AG09319 (cell line): ENCODE data around the gene SLC6A18.

Experiments
- DNase-seq: peaks from one replicate; pipeline ENCODE4 v3.0.0-alpha.2; 2010; ENCODE audit warnings: low read depth; ENCODE audit errors: extremely low read depth
- TF ChIP-seq, protein P1 (sequence below): IDR thresholded peaks from 2 replicates; pipeline ENCODE4 v1.5.1; 2011; ENCODE audit warnings: low read depth, mild to moderate bottlenecking, inconsistent platforms, low read length, moderate library complexity

SLC6A18 gene

DNA sequence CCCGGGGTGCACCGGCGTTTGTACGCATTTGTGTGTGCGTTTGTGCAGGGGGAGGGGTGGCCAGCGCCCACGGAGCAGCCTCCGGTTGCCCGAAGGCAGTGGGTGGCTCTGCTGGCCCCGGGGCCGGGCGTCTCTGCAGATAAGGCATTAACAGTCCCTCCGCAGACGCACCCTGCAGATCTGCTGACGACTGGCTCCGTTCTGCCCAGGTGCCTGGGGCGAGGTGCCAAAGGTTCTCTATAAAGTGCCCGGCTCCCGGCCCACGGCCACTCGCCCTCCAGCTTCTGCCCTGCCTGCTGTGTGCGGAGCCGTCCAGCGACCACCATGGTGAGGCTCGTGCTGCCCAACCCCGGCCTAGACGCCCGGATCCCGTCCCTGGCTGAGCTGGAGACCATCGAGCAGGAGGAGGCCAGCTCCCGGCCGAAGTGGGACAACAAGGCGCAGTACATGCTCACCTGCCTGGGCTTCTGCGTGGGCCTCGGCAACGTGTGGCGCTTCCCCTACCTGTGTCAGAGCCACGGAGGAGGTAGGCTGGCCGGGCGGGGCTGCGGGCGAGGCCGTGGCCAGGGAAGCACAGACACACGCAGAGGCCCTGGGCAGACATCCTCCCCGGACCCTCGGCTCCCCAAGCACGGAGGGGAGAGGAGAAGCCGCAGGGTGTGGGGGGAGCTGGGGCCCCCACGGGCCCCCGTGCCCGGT, 23.7 kb upstream of the SLC6A18 start, which contains the start of gene SLC6A19:
Gene SLC6A19 (plus strand): TSS at position 269 of the 699 bp plus-strand sequence. CDS start 56 bp downstream, at position 325.
- TF ChIP-seq, protein P1, sequence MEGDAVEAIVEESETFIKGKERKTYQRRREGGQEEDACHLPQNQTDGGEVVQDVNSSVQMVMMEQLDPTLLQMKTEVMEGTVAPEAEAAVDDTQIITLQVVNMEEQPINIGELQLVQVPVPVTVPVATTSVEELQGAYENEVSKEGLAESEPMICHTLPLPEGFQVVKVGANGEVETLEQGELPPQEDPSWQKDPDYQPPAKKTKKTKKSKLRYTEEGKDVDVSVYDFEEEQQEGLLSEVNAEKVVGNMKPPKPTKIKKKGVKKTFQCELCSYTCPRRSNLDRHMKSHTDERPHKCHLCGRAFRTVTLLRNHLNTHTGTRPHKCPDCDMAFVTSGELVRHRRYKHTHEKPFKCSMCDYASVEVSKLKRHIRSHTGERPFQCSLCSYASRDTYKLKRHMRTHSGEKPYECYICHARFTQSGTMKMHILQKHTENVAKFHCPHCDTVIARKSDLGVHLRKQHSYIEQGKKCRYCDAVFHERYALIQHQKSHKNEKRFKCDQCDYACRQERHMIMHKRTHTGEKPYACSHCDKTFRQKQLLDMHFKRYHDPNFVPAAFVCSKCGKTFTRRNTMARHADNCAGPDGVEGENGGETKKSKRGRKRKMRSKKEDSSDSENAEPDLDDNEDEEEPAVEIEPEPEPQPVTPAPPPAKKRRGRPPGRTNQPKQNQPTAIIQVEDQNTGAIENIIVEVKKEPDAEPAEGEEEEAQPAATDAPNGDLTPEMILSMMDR = no peak
- no peak for DNase-seq

DNA sequence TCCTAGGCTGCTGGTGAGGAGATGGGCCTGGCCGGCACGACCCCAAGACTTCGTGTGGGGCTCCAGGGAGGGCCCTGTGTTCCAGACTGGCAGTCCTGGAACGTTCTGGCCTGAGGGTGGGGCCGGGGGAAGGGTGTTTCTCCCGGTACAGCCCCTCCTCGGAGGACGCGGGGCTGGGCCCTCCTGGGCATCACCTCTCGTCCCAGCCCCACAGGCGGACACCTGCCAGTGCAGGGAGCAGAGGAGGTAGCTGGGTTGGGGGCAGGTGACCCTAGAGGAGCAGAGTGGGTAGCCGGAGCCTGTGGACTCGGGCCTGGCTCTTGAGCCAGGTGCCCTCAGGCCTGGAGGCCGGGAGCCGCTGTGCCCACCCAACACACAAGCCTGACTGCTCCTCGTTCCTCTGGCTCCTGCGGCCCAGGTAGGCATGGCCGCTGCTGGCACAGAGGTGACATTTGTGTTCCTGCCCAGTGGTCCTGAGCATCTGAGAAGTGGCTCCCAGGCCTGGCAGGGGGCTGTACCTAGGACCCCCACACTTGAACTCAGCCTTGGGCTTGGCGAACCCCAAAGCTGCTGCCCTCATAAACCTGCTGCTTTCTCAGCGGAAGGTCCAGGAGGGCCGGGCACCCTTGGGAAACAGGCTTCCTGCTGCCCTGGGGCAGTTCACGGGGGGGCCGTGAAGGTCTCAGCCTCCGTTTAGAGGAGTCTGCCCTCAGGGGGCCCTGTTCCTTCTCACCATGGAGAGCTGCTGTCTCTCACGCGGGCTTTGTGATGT, 23.0 kb upstream of the SLC6A18 start:
- no peak for DNase-seq
- TF ChIP-seq, protein P1 = no peak

DNA sequence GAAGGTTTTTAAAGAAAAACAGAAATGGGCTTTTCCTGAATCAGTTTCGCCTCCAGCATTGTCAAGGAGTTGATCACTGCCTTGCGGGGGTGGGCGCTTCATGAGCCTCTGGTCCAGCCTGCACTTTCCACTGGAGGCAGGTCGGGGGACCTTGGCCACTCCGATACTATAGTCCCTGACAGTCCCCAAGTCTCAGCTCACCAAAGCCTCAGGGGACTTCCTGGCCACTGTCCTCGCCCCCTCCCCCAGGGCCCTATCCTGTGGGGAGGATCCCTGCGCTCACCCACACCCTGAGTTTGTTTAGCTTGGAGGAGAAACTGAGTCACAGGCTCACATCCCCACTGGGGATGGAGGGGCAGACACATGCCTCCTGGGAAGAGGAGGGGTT, 22.4 kb upstream of the SLC6A18 start:
- DNase-seq = no peak
- TF ChIP-seq, protein P1 = no peak

DNA sequence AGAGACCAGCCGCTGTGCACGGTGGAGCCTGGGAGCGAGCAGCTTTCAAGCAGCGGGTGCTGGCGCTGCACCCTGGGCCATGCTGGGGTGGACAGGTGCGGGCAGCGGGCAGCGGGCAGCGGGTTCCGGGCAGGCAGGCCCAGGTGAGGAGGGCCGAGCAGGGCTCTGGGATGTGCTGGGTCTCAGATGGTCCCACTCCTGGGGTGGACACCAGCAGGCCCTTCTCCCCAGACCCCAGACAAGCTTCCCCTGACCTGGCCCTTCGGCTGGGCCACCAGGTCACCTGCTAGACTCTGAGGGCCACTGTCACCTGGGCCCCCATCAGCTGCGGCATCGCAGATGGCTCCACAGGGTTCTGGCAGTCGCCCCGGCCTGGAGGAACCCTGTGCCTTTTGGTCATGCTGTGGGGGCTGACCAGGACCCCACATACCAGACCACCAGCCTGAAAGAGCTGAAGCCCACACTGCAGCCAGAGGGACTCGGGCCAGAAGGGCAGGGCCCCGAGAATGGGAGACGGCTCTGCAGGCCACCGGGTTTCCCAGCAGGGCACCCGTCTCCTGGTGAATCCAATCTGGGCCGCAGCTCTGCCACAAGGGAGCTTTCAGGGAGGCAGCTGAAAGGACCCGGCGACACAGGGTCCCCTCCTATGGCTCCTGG, 21.7 kb upstream of the SLC6A18 start:
- TF ChIP-seq, protein P1 = no peak
- DNase-seq = no peak

DNA sequence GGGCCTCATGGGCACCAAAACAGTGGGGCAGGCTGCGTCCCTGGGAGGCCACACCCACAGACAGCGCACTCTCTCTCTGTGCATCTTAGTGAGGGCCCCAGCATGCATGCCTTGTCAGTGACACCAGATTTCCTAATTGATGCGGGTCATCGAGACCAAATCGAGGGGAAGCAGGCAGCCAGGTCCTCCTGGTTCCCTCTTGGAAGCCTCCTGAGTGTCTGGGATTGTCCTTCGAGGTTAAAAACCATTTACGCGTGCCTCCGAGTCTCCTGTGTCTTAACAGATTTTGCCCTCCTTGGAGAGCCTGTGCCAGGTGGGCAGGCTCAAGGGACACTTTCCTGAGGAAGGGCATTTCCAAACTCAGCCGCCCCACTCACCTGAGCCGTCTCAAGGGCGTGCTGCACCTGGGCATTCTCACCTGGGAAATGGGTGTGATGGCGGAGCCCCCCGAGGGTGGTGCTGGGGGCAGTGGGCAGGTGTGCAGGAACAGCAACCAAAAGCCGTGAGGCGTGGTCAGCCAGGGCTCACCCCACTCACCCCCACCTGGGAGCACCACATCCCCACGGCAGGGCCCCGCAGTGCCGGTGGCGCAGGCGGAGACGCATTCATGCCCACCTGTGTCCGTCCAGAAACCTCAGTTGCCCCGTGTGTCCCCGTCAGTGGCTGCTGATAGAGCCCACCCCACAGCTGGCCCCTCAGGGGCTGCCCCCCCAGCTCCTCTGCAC, 21.1 kb upstream of the SLC6A18 start:
- no peak for DNase-seq
- TF ChIP-seq, protein P1 = no peak

DNA sequence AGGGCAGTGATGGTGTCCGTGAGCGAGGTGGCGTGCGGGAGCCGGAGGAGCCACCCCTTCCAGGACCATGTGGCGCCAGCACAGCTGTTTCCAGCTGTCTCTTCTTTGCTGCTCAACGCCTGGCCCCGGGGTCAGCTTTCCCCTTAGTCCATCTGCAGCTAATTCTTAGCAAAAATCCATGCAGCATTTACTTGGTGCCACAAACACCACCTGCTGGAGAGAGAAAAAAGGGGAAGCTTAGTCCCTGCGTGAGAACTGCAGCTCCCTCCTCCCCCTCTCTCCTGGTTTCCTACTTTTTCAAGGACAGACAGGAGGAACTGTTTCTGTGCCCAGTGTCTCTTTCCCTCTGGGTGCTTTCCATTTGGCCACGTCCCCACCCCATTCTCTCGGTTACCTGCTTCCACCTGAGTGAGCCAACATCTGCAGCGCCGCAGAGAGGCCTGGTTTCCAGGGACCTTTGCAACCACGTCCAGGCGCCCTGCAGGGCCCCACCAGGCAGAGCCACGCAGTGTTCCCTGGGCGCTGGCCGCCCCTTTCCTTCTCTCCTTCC, 20.4 kb upstream of the SLC6A18 start:
- DNase-seq = no peak
- TF ChIP-seq, protein P1 = peak; percentile 4; the same call in 1 of the 2 replicates
